Thyroid gland (tissue), 4 donors: Measurements from ENCODE around the gene SHC3.

Source experiments
- CTCF ChIP-seq, 6 experiments: fragments of 200-600 bp in 3 of 6; fragments of 450-650 bp in 3 of 6; sonication (generic) in 3 of 6; IDR thresholded peaks; one replicate each; pipeline ENCODE4 v1.5.1; 2016 to 2019; ENCODE audit warnings: antibody characterized with exemption in 6 of 6, mild to moderate bottlenecking in 2 of 6, inconsistent platforms in 1 of 6, moderate library complexity in 1 of 6
- POLR2A ChIP-seq, 2 donors: fragments of 450-650 bp; IDR thresholded peaks; one replicate each; pipeline ENCODE4 v1.6.1; 2017; ENCODE audit warnings: antibody characterized with exemption in 2 of 2, mild to moderate bottlenecking in 2 of 2, moderate library complexity in 1 of 2

- no peak for TF ChIP-seq CTCF (IDR thresholded peaks at IDR 0.05)
- no peak for TF ChIP-seq POLR2A (IDR thresholded peaks at IDR 0.05)
Measured at GRCh38 chr9:89021154-89021803, 157.3 kb downstream of the SHC3 start.
